ENCODE data around the gene SEC31A. TPM values are rescaled to one million over a fixed set of nuclear protein-coding genes. Genes with fewer than 3 reads are reported as not detected.

SEC31A gene
- total and polyA plus RNA-seq, 2 of the 4 experiments (the other 2 are of a cell fraction): 278 to 366 TPM

- H3K9me1 ChIP-seq (ENCODE audit: insufficient read depth, low read length): no peaks in the 10 kb centered on the region
- H4K91ac ChIP-seq (ENCODE audit: insufficient read depth, low read depth, low read length): no peak overlapping the region
- no peak overlapping the region for H2BK120ac ChIP-seq (ENCODE audit: low read depth, low read length)
- H4K8ac ChIP-seq (ENCODE audit: low read depth in 2 of 2, low read length in 2 of 2): no peak overlapping the region
- no peaks in the 10 kb centered on the region for H3K4me1 ChIP-seq (ENCODE audit: control insufficient read depth, insufficient read depth, low read length)
- no peak overlapping the region for H3K4me2 ChIP-seq (ENCODE audit: low read depth, low read length)
- dilution Hi-C loops (cut with HindIII; ENCODE audit: low sequenced_read_pairs, unreplicated experiment) (no loop called here), intact Hi-C loops (cut with micrococcal nuclease) (loop anchor here (2.0 kb wide), 1 partner anchor 14 kb away; no protein-coding TSS in a partner anchor), in situ Hi-C loops (cut with MboI; ENCODE audit: low sequenced_read_pairs) (no loop called here)
- ChIA-PET CTCF (interaction anchor here (0.6 kb wide), 1 partner anchor 13 kb away, joined by 3 read pairs; no protein-coding TSS in a partner anchor), POLR2A (ENCODE audit: unreplicated experiment) (no interaction called here)
- BruUV-seq (replicated peaks): no TSS peak
- TF ChIP-seq CEBPB (IDR thresholded peaks at IDR 0.05; ENCODE audit: low read depth, low read length): no peak
- no peak for TF ChIP-seq RFX5 (IDR thresholded peaks at IDR 0.05; ENCODE audit: low read depth, low read length)
- TF ChIP-seq MXI1 (IDR thresholded peaks at IDR 0.05; ENCODE audit: borderline replicate concordance, low read depth, low read length): no peak
- no peak for TF ChIP-seq RCOR1 (IDR thresholded peaks at IDR 0.05; ENCODE audit: insufficient replicate concordance, low read length)
- TF ChIP-seq, protein P1, sequence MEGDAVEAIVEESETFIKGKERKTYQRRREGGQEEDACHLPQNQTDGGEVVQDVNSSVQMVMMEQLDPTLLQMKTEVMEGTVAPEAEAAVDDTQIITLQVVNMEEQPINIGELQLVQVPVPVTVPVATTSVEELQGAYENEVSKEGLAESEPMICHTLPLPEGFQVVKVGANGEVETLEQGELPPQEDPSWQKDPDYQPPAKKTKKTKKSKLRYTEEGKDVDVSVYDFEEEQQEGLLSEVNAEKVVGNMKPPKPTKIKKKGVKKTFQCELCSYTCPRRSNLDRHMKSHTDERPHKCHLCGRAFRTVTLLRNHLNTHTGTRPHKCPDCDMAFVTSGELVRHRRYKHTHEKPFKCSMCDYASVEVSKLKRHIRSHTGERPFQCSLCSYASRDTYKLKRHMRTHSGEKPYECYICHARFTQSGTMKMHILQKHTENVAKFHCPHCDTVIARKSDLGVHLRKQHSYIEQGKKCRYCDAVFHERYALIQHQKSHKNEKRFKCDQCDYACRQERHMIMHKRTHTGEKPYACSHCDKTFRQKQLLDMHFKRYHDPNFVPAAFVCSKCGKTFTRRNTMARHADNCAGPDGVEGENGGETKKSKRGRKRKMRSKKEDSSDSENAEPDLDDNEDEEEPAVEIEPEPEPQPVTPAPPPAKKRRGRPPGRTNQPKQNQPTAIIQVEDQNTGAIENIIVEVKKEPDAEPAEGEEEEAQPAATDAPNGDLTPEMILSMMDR (conservative IDR thresholded peaks at IDR 0.05; ENCODE audit: low read depth, low read length): no peak
- TF ChIP-seq ELK1 (IDR thresholded peaks at IDR 0.05; ENCODE audit: borderline replicate concordance, low read depth, low read length): no peak
- no peak for TF ChIP-seq MAFK (IDR thresholded peaks at IDR 0.05; ENCODE audit: low read depth, low read length)
- TF ChIP-seq FOS (IDR thresholded peaks at IDR 0.05; ENCODE audit: low read depth, low read length): no peak
- no peak for TF ChIP-seq BHLHE40 (IDR thresholded peaks at IDR 0.05; ENCODE audit: low read depth, low read length)
- no peak for TF ChIP-seq RAD21 (IDR thresholded peaks at IDR 0.05; ENCODE audit: low read length)
- no peak for TF ChIP-seq SMC3 (IDR thresholded peaks at IDR 0.05; ENCODE audit: low read depth, low read length)
- no peak for TF ChIP-seq POLR2A (IDR thresholded peaks at IDR 0.05; ENCODE audit: low read depth, low read length)
- no peak for TF ChIP-seq CHD1 (IDR thresholded peaks at IDR 0.05; ENCODE audit: low read depth, low read length)
- H3K18ac ChIP-seq (ENCODE audit: low read depth, low read length): no peak overlapping the region
- no peak overlapping the region for H2AK5ac ChIP-seq (ENCODE audit: low read depth, low read length)
- ATAC-seq (ENCODE audit: low read depth) (no peak), DNase-seq (no peak)
- no peak overlapping the region for H3K4ac ChIP-seq (ENCODE audit: low read depth, low read length)
- H3K9ac ChIP-seq (ENCODE audit: low read depth, low read length): no peak overlapping the region
- H3K27me3 ChIP-seq (ENCODE audit: control insufficient read depth, insufficient read depth, low read length): no peaks in the 10 kb centered on the region
- no peak overlapping the region for H3K56ac ChIP-seq (ENCODE audit: extremely low read depth, insufficient read depth, low read length)
- peaks cover 0 to 3% of the 10 kb centered on the region in 2 experiments; a peak in 2 of 4 replicates for H3K79me1 ChIP-seq (ENCODE audit: low read depth in 1 of 2, low read length in 2 of 2)
- H2AK9ac ChIP-seq (replicated peaks; ENCODE audit: low read depth, low read length, poor library complexity): no peak overlapping the region
- H3K23ac ChIP-seq (ENCODE audit: low read depth, low read length): no peak overlapping the region
- no peak overlapping the region for H2BK5ac ChIP-seq (ENCODE audit: low read depth, low read length, poor library complexity, severe bottlenecking)
- H3K9me3 ChIP-seq (ENCODE audit: control insufficient read depth, insufficient read depth, low read length): no peaks in the 10 kb centered on the region
- no peak overlapping the region for H2BK20ac ChIP-seq (ENCODE audit: low read depth, low read length)
- no peak overlapping the region for H2AFZ ChIP-seq (replicated peaks; ENCODE audit: low read length, poor library complexity)
- H3K4me3 ChIP-seq (ENCODE audit: insufficient read depth, low read depth, low read length): no peak overlapping the region
- H3K36me3 ChIP-seq (ENCODE audit: control insufficient read depth, insufficient read depth, low read length): peaks cover 13% of the 10 kb centered on the region
- H4K20me1 ChIP-seq (ENCODE audit: insufficient read depth, low read length): no peaks in the 10 kb centered on the region
- no peak overlapping the region for H4K5ac ChIP-seq (ENCODE audit: low read depth, low read length)
- no peak overlapping the region for H3K27ac ChIP-seq (ENCODE audit: insufficient read depth, low read length)
- no peak overlapping the region for H2BK15ac ChIP-seq (ENCODE audit: low read depth, low read length)
- H3K14ac ChIP-seq (replicated peaks; ENCODE audit: low read depth, low read length): no peak overlapping the region
Measured at GRCh38 chr4:82934441-82934840, 43.5 kb upstream of the SEC31A start.

Measured in IMR-90 (cell line).